ENCODE data around the gene ST8SIA5. TPM values are rescaled to one million over a fixed set of nuclear protein-coding genes. Genes with fewer than 3 reads are reported as not detected.
A peak's percentile ranks its signal among the peaks of the same experiment; 100 is the strongest.
"Not testable (repeated sequence)": the region's sequence is repeated elsewhere in the genome, so short reads cannot be mapped to it uniquely, and the experiment has no call there.

ST8SIA5 gene, protein sequence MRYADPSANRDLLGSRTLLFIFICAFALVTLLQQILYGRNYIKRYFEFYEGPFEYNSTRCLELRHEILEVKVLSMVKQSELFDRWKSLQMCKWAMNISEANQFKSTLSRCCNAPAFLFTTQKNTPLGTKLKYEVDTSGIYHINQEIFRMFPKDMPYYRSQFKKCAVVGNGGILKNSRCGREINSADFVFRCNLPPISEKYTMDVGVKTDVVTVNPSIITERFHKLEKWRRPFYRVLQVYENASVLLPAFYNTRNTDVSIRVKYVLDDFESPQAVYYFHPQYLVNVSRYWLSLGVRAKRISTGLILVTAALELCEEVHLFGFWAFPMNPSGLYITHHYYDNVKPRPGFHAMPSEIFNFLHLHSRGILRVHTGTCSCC
- 0.79 and 2.7 TPM in 2 replicates for total RNA-seq
- long read RNA-seq: 0 reads

DNA sequence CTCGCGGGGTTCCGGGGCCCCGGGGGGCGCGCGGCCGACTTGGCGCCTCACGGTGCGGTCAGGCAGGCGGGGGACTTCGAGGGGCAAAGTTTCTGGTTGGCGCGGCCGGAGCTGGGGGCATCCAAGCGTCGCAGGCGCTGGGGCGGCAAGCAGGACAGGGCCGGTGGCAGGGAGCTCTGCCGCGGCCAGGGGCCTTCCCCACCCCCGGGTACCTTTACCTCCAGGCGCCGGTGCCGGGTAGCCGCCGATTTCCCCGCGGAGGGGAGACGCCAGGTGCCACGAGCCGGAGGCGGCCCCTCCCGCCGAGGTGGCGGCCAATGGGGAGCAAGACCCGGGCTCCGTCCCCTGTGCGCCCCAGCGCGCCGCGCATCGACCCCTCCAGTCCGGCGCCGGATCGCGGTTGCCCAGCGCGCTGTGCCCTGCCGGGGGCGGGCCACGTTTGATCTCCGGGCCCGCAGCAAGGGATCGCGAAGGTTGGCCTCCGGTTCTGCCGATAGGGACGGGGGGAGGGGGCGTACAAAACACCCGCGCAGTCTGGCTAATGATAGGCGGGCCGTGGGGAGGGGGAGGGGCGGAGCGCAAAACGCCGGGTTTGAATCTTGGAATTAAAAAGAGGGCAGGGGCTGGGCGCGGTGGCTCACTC, at the start of gene ST8SIA5:
TSS of gene ST8SIA5 (minus strand) at position 495 of the 643 bp plus-strand sequence. CDS start 545 bp downstream, outside the sequence.
- H3K36me3 Mint-ChIP-seq (ENCODE audit: low read depth): no peaks in the 10 kb centered on the region
- TF ChIP-seq, protein P1, sequence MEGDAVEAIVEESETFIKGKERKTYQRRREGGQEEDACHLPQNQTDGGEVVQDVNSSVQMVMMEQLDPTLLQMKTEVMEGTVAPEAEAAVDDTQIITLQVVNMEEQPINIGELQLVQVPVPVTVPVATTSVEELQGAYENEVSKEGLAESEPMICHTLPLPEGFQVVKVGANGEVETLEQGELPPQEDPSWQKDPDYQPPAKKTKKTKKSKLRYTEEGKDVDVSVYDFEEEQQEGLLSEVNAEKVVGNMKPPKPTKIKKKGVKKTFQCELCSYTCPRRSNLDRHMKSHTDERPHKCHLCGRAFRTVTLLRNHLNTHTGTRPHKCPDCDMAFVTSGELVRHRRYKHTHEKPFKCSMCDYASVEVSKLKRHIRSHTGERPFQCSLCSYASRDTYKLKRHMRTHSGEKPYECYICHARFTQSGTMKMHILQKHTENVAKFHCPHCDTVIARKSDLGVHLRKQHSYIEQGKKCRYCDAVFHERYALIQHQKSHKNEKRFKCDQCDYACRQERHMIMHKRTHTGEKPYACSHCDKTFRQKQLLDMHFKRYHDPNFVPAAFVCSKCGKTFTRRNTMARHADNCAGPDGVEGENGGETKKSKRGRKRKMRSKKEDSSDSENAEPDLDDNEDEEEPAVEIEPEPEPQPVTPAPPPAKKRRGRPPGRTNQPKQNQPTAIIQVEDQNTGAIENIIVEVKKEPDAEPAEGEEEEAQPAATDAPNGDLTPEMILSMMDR (conservative IDR thresholded peaks at IDR 0.05): no peak
- peaks cover 87% of the 10 kb centered on the region for H3K27me3 Mint-ChIP-seq (ENCODE audit: low read depth)
- H3K9me3 Mint-ChIP-seq: no peaks in the 10 kb centered on the region
- DNase-seq (ENCODE audit: low read depth, low spot score): peak; percentile 33
- peaks cover 17% of the 10 kb centered on the region for H3K4me1 Mint-ChIP-seq
- H3K4me3 Mint-ChIP-seq: peak within 1 kb of the TSS; percentile 86
- no peak within 1 kb of the TSS for H3K27ac Mint-ChIP-seq (ENCODE audit: unreplicated experiment)

DNA sequence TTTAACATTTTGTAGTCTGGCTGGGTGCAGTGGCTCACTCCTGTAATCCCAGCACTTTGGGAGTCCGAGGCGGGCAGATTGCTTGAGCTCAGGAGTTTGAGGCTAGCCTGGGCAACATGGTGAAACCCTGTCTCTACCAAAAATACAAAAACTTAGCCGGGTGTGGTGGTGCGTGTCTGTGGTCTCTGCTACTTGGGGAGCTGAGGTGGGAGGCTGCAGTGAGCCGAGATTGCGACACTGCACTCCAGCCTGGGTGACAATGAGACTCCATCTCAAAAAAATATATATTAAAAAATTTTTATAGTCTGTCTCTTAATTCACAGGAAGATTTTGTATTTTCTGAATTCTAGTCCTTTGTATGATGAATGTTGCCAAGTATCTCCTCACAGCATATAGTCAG, 39.1 kb upstream of the ST8SIA5 start:
- not testable (repeated sequence) for H3K36me3 Mint-ChIP-seq (ENCODE audit: low read depth); H3K9me3 Mint-ChIP-seq; H3K27ac Mint-ChIP-seq (ENCODE audit: unreplicated experiment); H3K4me3 Mint-ChIP-seq; H3K4me1 Mint-ChIP-seq; H3K27me3 Mint-ChIP-seq (ENCODE audit: low read depth); DNase-seq (ENCODE audit: low read depth, low spot score)

DNA sequence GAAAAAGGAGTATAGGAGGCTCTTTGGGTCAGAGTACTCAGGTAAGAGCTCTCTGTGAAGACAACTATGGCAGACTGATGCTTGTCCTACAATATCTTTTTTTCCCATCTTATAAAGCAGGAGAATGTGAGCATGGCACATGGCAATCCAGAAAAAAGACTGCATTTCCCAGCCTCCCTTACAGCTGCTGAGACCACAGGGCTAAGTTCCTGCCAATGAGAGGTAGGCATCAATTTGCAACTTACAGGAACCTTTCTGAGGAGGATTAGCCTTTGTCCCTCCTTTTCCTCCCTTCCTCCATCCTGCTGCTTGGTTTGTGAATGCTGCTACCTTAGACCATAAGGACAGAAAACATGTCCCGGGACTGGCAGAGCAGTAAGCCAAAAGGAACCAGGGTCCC, 37.8 kb upstream of the ST8SIA5 start:
- peaks cover 7% of the 10 kb centered on the region for H3K9me3 Mint-ChIP-seq
- DNase-seq (ENCODE audit: low read depth, low spot score): no peak
- TF ChIP-seq, protein P1 (conservative IDR thresholded peaks at IDR 0.05): no peak
- H3K27me3 Mint-ChIP-seq (ENCODE audit: low read depth): no peaks in the 10 kb centered on the region
- H3K4me1 Mint-ChIP-seq: no peaks in the 10 kb centered on the region
- no peak overlapping the region for H3K4me3 Mint-ChIP-seq
- H3K27ac Mint-ChIP-seq (ENCODE audit: unreplicated experiment): no peak overlapping the region
- H3K36me3 Mint-ChIP-seq (ENCODE audit: low read depth): peaks cover 6% of the 10 kb centered on the region

DNA sequence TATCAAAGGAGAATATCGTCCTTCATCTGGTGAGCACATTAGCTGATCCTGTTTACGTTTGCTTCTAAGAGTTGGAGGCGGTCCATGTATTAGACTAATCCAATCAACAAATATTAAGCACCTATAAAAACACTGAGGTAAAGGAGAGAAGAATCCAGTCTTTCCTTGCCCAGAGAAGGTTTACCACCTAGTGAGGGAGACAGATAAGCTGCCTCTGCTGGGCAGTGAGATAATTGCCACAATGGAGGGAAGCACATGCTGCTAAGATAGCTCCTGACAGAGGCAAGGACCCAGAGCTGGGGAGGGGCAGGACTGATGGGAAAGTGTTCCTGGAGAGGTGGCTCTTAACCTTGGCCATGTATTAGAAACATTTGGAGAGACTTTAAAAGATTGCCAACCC, 36.7 kb upstream of the ST8SIA5 start:
- DNase-seq (ENCODE audit: low read depth, low spot score): no peak
- H3K4me3 Mint-ChIP-seq: no peak overlapping the region
- H3K27me3 Mint-ChIP-seq (ENCODE audit: low read depth): no peaks in the 10 kb centered on the region
- TF ChIP-seq, protein P1 (conservative IDR thresholded peaks at IDR 0.05): no peak
- H3K27ac Mint-ChIP-seq (ENCODE audit: unreplicated experiment): no peak overlapping the region
- no peaks in the 10 kb centered on the region for H3K4me1 Mint-ChIP-seq
- peaks cover 6% of the 10 kb centered on the region for H3K36me3 Mint-ChIP-seq (ENCODE audit: low read depth)
- peaks cover 7% of the 10 kb centered on the region for H3K9me3 Mint-ChIP-seq

DNA sequence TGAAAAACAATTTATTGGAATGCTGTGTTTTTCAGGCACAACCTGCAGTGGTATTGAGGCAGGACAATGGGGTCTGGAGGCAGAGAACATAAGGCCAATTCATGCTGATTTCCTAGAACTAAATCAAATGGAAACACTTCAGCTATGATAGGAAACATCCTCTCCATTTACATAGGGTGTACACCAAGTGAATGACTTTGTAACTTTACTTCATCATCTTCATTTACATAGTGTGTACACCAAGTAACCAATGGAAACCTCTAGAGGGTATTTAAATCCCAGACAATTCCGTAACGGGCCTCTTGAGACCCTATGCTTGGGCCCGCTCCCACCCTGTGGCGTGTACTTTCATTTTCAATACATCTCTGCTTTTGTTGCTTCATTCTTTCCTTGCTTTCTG, 32.2 kb upstream of the ST8SIA5 start:
- Mint-ChIP-seq H3K4me1 (no peaks in the 10 kb centered on the region), H3K4me3 (no peak overlapping the region), H3K9me3 (peaks cover 17% of the 10 kb centered on the region), H3K36me3 (ENCODE audit: low read depth) (peaks cover 11% of the 10 kb centered on the region), H3K27ac (ENCODE audit: unreplicated experiment) (no peak overlapping the region), H3K27me3 (ENCODE audit: low read depth) (no peaks in the 10 kb centered on the region)
- DNase-seq (ENCODE audit: low read depth, low spot score): no peak
- TF ChIP-seq, protein P1 (conservative IDR thresholded peaks at IDR 0.05): no peak

DNA sequence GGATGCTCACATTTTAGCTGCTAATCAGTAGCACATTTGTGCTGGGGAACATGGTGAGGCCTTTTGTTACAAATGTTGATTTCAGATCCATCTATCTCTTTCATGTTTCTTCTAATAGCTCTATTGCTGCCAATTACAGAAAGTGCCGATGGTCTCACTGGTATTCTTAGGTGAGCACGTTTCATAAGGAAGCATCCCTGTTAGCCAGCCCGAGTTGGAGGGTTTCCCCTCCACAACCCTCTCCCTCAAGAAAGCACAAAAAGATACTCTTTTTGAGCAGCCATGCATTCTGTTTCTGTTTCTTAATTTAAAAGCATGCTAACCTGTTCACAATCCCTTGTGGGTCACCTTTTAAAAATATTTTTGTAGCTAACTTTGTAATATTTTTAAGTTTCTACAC, 30.8 kb upstream of the ST8SIA5 start:
- Mint-ChIP-seq H3K27me3 (ENCODE audit: low read depth) (no peaks in the 10 kb centered on the region), H3K36me3 (ENCODE audit: low read depth) (peaks cover 11% of the 10 kb centered on the region), H3K4me3 (no peak overlapping the region), H3K27ac (ENCODE audit: unreplicated experiment) (no peak overlapping the region), H3K9me3 (peaks cover 18% of the 10 kb centered on the region), H3K4me1 (no peaks in the 10 kb centered on the region)
- TF ChIP-seq, protein P1 (conservative IDR thresholded peaks at IDR 0.05): no peak
- DNase-seq (ENCODE audit: low read depth, low spot score): no peak

All from neural crest cell (in vitro differentiated cells).